ENCODE results near the gene ENDOV.
A peak's percentile ranks its signal among the peaks of the same experiment; 100 is the strongest.

Gene ENDOV

GRCh38 chr17:80472996-80473395, 58.0 kb downstream of the ENDOV start:
- DNase-seq = no peak

- no peak for DNase-seq
These were observed 58.7 kb downstream of the ENDOV start for GRCh38 chr17:80473701-80474100.

GRCh38 chr17:80474231-80474960, 59.4 kb downstream of the ENDOV start:
- DNase-seq = no peak

GRCh38 chr17:80474961-80475909, 60.3 kb downstream of the ENDOV start:
- DNase-seq = no peak

- no peak for DNase-seq
These were observed 61.2 kb downstream of the ENDOV start, which contains the start of gene NPTX1 for GRCh38 chr17:80475910-80476876. Gene NPTX1 (minus strand): TSS chr17:80476607. CDS start chr17:80476446, 161 bp downstream.

GRCh38 chr17:80476877-80477646, 62.1 kb downstream of the ENDOV start:
- no peak for DNase-seq

- DNase-seq = peak; percentile 37
These were observed 62.9 kb downstream of the ENDOV start for GRCh38 chr17:80477647-80478478.

- no peak for DNase-seq
These were observed 63.7 kb downstream of the ENDOV start for GRCh38 chr17:80478487-80479245.

GRCh38 chr17:80479246-80479566, 64.2 kb downstream of the ENDOV start:
- DNase-seq = no peak

- DNase-seq = no peak
These were observed 65.3 kb downstream of the ENDOV start for GRCh38 chr17:80480248-80480647.

- DNase-seq = no peak
These were observed 66.5 kb downstream of the ENDOV start for GRCh38 chr17:80481284-80482057.

- DNase-seq = no peak
These were observed 67.0 kb downstream of the ENDOV start for GRCh38 chr17:80482058-80482318.

GRCh38 chr17:80482555-80483308, 67.8 kb downstream of the ENDOV start:
- DNase-seq = no peak

- DNase-seq = no peak
These were observed 70.9 kb downstream of the ENDOV start for GRCh38 chr17:80485846-80486245.

- no peak for DNase-seq
These were observed 71.7 kb downstream of the ENDOV start for GRCh38 chr17:80486692-80487091.

GRCh38 chr17:80487511-80487910, 72.5 kb downstream of the ENDOV start:
- DNase-seq = no peak
